GM21526 (cell line): Measurements from ENCODE around the gene PARD3.
"Not testable (repeated sequence)": the region's sequence is repeated elsewhere in the genome, so short reads cannot be mapped to it uniquely, and the experiment has no call there.

Experiments
- ATAC-seq: cut with Tn5 transposase; IDR thresholded peaks from one replicate; pipeline ENCODE4 v1.9.1; 2021; ENCODE audit warnings: moderate library complexity; ENCODE audit not compliant: unreplicated experiment, low FRiP score

The PARD3 gene

GRCh38 chr10:34700752-34701151 is 114.3 kb downstream of the PARD3 start:
- not testable (repeated sequence) for ATAC-seq

GRCh38 chr10:34699904-34700517 is 115.1 kb downstream of the PARD3 start:
- ATAC-seq = no peak

GRCh38 chr10:34698979-34699378 is 116.1 kb downstream of the PARD3 start:
- no peak for ATAC-seq

- ATAC-seq = no peak
Measured at GRCh38 chr10:34698248-34698831, 116.8 kb downstream of the PARD3 start.

GRCh38 chr10:34697351-34698247 is 117.5 kb downstream of the PARD3 start:
- ATAC-seq = no peak

GRCh38 chr10:34696423-34696822 is 118.7 kb downstream of the PARD3 start:
- ATAC-seq = no peak

- no peak for ATAC-seq
Measured at GRCh38 chr10:34690383-34691049, 124.6 kb downstream of the PARD3 start.

- ATAC-seq = no peak
Measured at GRCh38 chr10:34689053-34689452, 126.0 kb downstream of the PARD3 start.

- no peak for ATAC-seq
Measured at GRCh38 chr10:34687434-34688210, 127.5 kb downstream of the PARD3 start.

- no peak for ATAC-seq
Measured at GRCh38 chr10:34682580-34682979, 132.5 kb downstream of the PARD3 start.

GRCh38 chr10:34681933-34682332 is 133.2 kb downstream of the PARD3 start:
- no peak for ATAC-seq

- no peak for ATAC-seq
Measured at GRCh38 chr10:34679177-34679576, 135.9 kb downstream of the PARD3 start.

GRCh38 chr10:34677591-34677990 is 137.5 kb downstream of the PARD3 start:
- ATAC-seq = no peak

GRCh38 chr10:34677132-34677531 is 138.0 kb downstream of the PARD3 start:
- no peak for ATAC-seq

- no peak for ATAC-seq
Measured at GRCh38 chr10:34674176-34674575, 140.9 kb downstream of the PARD3 start.

- ATAC-seq = no peak
Measured at GRCh38 chr10:34670081-34670480, 145.0 kb downstream of the PARD3 start.

- no peak for ATAC-seq
Measured at GRCh38 chr10:34669079-34669478, 146.0 kb downstream of the PARD3 start.

GRCh38 chr10:34667177-34667576 is 147.9 kb downstream of the PARD3 start:
- no peak for ATAC-seq

- ATAC-seq = no peak
Measured at GRCh38 chr10:34666008-34666704, 148.9 kb downstream of the PARD3 start.

- no peak for ATAC-seq
Measured at GRCh38 chr10:34664706-34665105, 150.4 kb downstream of the PARD3 start.
